Stimulated activated CD4-positive, alpha-beta T cell treated with anti-CD3 and anti-CD28 coated beads, Interleukin-4, amount 100 ng/mL, for 24 hours (primary cell): ENCODE data around the gene SUMO1.
A peak's percentile ranks its signal among the peaks of the same experiment; 100 is the strongest.
"Not testable (repeated sequence)": the region's sequence is repeated elsewhere in the genome, so short reads cannot be mapped to it uniquely, and the experiment has no call there.

Experiments
- DNase-seq: peaks from one replicate; pipeline ENCODE4 v3.0.0-alpha.2; 2020

Gene SUMO1

DNA sequence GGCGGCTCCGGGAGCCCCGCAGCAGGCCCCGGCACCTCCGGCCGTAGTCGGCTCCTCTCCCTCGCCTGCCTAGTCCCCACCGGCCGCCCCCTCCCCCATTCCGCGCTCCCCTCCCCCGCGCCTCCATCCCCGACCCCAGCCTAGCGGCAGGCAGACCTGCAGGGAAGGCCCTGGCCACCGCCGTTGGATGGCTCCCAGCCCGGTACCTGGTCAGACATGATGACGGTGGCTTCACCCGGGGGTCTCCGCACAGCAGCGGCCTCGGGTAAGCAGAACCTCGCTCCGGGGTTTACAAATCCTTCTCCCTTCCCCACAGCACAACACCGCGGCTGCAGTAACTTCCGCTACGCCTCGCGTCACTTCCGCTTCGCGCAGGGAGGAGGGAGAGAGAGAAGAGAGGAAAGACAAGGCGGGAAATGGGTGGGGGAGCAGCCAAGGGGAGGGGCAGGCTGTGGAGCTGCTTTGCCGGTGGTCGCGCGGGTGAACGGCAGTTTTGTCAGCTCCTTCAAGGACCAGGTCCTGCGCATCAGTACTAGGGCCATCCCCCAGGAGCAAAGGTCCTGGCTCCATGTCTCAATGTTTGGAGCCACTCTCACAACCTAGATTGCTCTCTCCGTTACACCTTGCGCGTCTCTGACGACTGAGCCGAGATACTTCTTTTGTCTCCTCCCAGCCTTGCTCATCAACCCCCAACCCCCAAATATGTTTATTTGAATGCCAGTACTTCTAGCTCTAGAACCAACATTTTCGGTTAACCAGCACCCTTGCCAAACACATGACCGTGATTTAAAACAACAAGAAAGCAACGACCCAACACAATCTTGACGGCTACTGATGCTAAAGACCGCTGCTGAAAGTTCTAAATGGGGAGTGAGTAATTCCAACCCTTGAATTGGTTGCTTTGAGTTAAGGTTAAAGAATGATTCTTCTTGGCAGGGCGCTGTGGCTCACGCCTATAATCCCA lies at the start of gene SUMO1:
SUMO1 (minus strand) TSS at position 364 of the 964 bp plus-strand sequence; CDS start at position 218, 146 bp downstream.
- peak; percentile 92 for DNase-seq

GRCh38 chr2:202286595-202286994 lies 48.2 kb upstream of the SUMO1 start:
- no peak for DNase-seq

DNA sequence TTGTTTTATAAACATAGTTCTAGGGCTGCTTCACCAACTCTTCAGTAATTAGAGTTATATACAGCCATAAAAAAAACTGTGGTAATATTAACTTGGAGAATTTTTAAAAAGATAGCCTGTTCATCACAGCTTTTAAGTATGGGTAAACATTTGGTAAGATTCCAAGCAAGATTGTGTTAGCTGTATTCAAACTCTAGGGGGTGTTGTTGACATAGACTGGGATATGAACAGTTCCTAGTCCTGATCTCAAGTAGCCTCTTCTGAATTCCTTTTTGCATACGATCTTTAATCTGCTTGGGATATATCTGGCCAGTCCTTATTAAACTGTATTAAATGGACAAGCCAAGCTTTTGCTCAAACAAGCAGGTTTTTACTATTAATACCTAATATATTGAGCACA lies 40.5 kb upstream of the SUMO1 start:
- no peak for DNase-seq

- peak; percentile 37 for DNase-seq
These were observed 39.8 kb upstream of the SUMO1 start for GRCh38 chr2:202278036-202278760.

- peak; percentile 38 for DNase-seq
These were observed 37.8 kb upstream of the SUMO1 start for GRCh38 chr2:202276078-202276720.

DNA sequence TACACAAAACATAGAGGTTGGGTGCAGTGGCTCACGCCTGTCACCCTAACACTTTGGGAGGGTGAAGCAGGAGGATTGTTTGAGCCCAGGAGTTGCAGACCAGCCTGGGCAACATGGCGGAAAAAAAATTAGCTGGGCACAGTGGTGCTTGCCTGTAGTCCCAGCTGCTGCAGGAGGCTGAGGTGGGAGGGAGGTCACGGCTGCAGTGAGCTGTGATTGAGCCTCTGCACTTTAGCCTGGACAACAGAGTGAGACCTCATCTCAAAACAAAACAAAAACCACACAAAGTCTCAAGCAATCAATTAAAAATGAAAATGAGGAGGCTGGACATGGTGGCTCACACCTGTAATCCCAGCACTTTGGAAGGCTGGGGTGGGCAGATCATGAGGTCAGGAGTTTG lies 32.1 kb upstream of the SUMO1 start:
- no peak for DNase-seq

GRCh38 chr2:202269585-202269984 lies 31.2 kb upstream of the SUMO1 start:
- DNase-seq: no peak

- no peak for DNase-seq
These were observed 29.1 kb upstream of the SUMO1 start for GRCh38 chr2:202267495-202267894.

- DNase-seq: peak; percentile 92
These were observed 27.3 kb upstream of the SUMO1 start, which contains the start of gene NOP58 for GRCh38 chr2:202265467-202266277. TSS of gene NOP58 (plus strand) at chr2:202265763. CDS start at chr2:202265942, 179 bp downstream.

DNA sequence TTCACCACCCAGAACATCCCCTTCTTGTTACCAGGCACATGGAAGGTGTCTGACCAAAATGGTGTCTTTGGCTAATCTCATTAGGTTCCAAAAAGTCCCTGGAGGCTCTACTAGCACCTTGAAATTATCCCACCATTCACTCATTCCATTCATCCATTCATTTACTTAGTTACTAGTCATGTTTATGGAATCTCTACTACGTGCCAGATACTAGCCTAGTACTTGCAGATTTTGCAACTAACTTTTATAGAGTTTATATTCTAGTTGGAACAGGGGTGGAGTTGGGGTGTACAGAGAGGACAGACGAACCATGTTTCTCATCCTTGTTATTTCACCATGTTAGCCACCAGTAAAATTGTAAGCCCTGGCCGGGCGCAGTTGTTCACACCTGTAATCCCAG lies 23.1 kb upstream of the SUMO1 start:
- DNase-seq: no peak

- no peak for DNase-seq
These were observed 13.1 kb upstream of the SUMO1 start for GRCh38 chr2:202251494-202251893.

DNA sequence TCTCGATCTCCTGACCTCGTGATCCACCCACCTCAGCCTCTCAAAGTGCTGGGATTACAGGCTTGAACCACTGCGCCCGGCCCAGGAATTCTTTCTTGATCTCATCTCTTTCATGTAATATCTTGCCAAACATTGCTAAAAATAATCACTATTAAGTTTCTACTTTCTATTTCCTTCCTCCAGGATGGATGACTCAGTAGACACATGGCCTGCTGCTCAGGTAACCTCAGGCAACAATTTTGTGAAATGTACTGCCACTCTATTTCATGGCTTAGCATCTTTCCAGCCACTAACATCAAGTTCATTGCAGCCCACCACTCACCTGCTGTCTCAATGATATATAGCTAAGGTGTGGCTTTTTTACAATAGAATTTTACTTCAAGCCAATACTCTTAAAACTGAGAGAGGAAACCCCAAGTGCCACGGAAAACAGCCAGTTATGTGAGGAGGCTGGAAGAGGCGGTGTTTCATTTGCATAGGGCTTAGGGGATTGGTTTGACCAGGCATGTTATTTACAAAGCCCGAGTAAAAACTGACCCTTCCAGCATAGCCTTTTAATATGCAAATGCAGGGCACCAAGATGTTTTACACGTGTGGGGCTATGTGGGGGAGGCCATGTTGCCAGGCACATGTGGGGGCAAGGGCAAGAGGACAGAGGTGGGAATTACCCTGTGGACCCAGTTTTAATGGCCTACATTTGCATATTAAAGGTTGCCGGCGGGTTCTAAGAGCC lies 11.3 kb upstream of the SUMO1 start:
- DNase-seq: no peak

GRCh38 chr2:202247710-202248109 lies 9.3 kb upstream of the SUMO1 start:
- DNase-seq: not testable (repeated sequence)

GRCh38 chr2:202237787-202238233 lies 587 bp downstream of the SUMO1 start:
- no peak for DNase-seq

GRCh38 chr2:202221873-202222272 lies 16.5 kb downstream of the SUMO1 start:
- DNase-seq: no peak

DNA sequence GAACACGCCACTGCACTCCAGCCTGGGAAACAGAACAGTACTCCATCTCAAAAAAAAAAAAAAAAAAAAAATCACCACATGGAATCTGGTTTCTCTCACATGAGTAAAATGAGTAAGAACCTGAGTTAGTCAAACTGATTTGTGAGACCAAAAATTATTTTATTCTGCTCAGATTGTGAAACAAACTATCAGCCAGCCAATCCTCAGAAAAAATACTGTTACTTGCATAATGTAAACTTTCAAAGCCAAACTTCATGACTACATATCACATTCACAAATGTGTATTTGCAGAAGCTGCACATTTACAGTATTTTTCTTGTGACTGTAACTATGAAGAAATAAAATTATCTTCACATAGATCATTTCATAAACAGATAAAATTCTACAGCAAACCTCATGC lies 23.2 kb downstream of the SUMO1 start:
- DNase-seq: no peak

- DNase-seq: no peak
These were observed 29.9 kb downstream of the SUMO1 start for GRCh38 chr2:202208526-202208925.

DNA sequence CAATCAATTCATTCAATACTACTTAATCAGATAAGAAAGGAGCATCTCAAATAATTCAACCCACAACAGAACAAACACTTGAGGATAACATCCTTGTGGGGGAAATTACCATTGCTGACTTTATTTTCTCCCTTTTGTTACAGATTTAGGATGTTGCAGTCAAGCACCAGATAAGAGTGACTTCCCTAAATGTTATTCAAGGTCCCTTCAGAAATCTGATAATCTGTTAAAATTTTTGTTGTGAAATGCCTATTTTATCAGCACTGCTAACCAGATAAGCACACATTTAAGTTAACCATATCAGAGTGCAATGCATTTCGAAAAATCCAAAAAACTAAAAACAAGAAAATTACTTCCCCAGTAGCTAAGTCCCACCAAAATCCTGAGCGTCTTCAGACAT lies 33.5 kb downstream of the SUMO1 start:
- DNase-seq: no peak

GRCh38 chr2:202203348-202203747 lies 35.0 kb downstream of the SUMO1 start:
- no peak for DNase-seq

DNA sequence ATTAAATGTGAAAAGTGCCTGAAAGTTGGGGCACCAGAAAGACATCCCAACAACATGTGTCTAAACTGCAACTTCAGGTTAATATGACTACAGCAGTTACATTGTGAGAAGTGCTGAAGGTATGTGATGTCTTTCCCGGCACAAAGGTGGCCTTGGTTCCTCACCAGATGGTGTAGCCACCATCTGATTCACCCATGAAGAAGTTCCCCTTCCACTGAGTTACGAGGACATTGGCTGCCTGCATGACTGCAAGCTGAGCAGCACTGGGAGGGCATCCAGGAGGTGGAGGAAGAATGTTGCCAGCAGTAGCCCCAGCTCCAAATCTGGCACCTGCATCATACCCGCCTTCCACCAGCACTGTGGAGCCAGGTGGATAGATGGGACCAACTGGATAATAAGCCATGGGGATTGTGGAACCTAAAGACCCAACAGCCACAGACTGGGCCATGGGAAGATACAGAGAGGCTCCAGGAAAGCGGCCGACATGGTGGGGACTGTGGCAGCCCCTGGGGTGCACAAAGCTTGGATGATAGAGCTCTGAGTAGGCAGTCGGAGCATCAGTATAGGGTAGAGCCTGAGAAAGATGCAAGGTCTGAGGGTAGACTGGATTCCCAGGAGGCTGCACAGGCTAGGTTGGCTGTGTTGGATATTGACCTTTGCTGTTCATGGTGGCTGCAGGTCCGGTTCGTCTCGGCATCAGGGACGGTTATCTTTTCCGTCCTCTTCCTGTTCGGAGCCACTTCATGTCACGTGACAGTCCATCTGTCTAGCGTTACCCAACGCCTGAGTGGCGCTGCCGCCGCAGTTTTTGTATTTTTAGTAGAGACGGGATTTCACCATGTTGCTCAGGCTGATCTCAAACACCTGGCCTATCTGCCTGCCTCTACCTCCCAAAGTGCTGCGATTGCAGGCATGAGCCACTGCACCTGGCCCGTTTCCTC lies 36.9 kb downstream of the SUMO1 start:
- DNase-seq: no peak
